D341Med (cell line): ENCODE measurements around the gene CHP1.
"Not testable (repeated sequence)": the region's sequence is repeated elsewhere in the genome, so short reads cannot be mapped to it uniquely, and the experiment has no call there.

Experiments used
- DNase-seq: peaks from one replicate; pipeline ENCODE4 v3.0.0; 2012; ENCODE audit warnings: low spot score

Gene CHP1

DNA sequence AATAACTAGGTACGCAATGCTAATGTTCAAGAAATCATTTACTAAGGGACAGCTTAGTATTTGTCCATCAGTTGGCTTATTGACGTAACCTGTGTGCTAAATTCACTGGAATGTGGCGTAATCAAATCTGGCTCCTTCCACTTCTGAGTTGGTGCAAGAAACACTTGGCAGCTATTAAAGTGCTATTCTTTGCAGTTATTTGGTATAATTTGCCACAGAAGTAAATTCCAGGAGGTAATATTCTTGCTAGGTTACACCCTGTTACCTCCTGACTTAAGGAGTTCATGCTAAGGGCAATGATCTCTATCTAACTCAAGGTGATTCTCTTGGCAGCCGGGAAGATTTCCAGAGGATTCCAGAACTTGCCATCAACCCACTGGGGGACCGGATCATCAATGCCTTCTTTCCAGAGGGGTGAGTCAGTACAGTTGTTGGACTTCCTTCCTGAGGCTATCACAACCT lies 25.5 kb downstream of the CHP1 start:
- no peak for DNase-seq

DNA sequence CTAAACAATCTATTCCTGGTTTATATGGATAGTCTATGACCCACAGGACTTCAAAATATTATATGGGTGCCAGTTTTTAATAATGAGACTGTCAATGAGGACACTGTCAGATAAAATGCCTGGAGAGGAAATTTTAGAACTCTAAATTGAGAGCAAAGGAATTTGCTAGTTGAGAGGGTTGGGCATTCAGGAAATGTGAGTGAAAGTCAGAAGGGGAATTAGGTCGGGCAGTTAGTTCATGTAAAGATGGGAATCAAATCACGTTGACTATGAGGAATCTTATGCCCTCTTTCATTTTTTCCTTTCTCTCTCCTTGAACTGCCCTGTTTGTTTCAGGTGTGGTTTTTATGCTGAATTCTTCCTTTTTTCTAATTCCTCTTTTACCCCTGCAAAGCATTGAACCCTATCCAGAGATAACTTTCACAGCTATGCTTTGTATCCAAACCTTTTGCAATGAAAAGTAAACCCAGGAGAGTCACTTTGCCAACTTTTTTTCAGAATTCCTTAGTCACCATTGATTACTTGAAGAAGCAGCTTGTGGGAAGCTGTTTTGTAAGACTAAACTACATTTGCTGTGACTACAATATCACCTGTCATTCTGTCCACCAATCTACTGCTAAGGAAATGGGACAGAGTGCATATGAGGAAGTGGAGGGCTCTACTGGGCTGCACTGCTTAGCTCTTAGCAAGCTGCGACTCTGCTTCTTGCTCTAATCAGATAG lies 27.8 kb downstream of the CHP1 start:
- no peak for DNase-seq

DNA sequence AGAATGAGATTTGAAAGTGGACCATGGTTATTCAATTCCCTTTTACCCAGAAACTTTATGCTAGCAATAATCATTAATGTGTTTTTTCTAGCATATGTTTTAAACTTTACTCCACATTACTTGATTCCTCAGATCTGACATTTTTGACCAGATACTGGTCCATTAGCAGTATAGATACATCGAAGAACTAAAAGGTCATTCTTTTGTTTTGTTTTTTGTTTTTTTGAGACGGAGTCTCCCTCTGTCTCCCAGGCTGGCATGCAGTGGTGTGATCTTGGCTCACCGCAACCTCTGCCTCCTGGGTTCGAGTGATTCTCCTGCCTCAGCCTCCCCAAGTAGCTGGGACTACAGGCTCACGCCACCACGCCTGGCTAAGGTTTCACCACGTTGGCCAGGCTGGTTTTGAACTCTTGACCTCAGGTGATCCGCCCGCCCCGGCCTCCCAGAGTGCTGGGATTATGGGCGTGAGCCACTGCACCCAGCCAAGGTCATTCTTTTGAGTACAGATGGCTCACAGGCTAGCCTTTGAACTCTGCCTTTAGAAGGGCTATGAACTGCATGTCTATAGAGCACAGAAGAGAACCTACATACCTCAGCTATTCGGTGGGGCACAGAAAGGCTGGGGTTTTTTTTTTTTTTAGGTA lies 28.6 kb downstream of the CHP1 start:
- no peak for DNase-seq

DNA sequence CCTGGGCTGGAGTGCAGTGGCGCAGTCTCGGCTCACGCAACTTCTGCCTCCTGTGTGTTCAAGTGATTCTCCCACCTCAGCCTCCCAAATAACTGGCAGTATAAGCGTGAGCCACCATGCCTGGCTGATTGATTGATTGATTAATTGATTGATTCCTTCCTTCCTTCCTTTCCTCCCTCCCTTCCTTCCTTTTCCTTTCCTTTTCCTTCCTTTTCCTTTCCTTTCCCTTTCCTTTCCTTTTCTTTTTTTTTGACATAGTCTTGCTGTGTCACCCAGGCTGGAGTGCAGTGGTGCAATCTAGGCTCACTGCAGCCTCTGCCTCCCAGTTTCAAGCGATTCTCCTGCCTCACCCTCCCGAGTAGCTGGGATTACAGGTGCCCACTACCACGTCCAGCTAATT lies 29.9 kb downstream of the CHP1 start:
- not testable (repeated sequence) for DNase-seq

DNA sequence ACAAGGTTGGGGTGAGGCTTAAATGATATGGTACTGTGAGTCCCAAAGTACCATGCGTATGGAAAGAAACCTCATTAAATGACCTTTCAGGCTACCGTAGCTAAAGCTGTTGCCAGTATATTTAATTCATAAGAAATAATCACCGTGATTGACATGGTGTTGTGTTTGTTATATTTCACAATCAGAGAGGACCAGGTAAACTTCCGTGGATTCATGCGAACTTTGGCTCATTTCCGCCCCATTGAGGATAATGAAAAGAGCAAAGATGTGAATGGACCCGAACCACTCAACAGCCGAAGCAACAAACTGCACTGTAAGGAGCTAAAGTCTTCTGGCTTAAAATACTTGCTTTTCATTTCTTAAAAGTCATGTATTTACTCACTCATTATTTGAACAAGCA lies 31.5 kb downstream of the CHP1 start:
- DNase-seq, result no peak

DNA sequence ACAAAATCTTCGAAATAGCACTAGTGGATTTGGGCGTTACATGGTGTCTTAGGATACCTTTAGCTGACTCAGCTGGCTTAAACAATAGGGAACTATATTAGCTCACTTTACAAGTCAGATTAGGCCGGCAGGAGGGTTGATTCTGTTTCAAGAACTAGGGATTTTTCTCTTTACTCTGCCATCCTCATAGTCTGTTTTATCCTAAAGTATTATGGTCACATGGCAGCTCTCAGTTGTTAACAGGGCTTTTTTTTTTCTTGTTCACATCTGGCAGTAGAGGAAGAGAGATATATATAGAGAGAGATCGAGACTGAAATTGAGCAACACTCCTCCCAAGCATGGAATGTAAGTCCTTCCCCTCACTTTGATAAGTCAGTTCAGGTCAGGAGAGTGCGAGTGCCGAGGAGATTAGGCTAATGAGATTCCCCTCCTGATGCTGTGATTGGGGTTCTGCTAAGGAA lies 32.9 kb downstream of the CHP1 start:
- no peak for DNase-seq

DNA sequence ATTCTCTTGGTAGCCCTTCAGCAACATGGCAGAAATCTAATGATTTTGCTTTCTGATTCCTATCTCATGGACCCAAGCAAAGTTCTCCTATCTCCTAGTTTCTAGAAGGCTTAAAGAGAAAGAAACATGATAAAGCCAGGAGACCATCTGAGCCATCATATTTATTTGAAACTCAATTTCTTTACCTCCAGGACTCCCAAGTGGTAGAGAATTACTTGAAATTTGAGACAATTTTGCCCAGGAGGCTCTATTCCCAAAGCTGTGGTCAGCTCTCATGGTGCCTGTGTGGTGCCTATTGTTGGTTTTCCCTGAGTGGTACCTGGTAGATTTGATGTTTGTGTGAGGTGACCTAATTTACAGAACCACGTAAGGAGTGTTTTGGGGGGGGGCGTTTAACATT lies 38.8 kb downstream of the CHP1 start:
- no peak for DNase-seq

DNA sequence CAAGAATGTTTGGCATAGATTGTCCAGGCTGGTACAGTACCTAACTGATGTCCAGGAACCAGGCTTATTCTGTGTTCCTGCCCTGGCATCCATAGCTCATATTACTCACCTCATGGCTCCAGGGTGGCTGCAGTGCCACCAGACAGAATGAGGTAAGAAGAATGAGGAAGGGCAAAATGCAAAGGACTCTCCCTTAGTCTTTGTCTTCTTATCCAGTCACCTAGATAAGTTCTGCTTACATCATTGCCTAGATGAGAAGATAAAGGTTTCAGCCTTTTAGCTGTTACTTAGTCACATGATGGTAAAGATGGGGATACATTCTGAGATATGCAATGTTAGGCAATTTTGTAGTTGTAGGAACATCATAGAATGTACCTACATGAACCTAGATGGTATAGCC lies 45.8 kb downstream of the CHP1 start:
- DNase-seq, result no peak

DNA sequence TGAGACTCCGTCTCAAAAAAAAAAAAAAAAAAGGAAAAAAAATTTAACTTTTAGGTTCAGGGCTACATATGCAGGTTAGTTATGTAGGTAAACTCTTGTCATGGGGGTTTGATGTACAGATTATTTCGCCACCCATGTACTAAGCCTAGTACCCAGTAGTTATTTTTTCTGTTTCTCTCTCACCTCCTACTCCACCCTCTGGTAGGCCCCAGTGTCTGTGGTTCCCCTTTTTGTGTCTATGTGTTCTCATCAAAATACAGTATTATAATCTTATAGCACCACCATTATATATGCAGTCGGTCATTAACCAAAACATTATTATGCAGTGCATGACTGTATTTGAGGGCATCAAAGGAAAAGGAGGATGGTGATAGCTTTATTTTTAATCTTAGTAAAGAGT lies 47.3 kb downstream of the CHP1 start:
- no peak for DNase-seq

DNA sequence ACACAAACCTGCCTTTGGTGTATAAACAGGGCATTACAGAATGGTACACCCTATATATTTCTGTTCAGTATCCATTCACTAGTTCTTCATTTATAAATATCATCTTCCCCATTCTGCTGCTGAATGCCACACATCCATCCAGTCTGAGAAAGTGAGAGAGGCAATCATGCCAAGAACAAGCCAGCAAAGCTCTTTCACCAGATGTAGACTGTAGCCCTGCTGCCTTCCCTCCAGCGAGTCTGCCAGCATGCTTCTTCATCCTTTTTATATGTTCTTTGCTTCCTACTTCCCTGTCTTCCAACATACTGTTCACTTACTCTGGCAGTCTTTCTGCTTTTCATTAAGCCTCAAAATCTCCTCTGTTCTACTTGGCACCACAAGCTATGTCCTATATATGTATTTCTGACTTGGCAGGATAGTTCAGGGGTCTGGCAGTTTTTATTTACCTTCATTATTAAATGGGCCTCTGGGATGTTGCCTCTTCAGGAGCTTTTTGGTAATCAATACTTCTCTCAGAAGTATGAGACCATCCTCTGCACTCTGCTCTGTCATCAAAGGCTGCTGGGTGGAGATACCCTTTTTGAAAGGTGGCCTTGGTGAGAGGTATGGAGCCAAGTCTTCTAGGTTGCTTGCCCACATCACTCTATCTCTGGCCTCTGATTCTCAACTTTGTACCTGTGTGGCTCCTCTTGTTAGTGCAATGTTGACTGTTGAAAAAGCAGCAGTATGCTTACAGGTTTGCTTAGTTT lies 48.6 kb downstream of the CHP1 start:
- no peak for DNase-seq

DNA sequence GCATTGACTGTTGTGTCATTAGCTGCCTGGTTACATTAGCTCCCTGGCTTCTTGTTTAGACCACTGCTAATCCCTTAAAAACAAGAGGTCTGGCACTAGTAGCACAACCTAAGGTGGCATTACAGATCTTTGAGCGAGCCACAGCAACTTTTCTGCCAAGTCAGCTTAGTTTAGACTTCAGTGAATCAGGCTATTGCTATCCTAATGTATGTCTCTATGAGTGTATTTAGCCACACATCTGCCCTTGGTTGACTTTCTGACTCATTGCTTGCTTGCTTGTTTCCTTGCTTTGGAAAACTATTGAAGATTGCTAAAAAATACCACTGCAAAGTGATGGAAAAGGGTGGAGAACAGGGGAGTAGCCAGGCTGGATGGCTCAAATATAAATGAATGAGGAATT lies 50.2 kb downstream of the CHP1 start:
- DNase-seq, result no peak

DNA sequence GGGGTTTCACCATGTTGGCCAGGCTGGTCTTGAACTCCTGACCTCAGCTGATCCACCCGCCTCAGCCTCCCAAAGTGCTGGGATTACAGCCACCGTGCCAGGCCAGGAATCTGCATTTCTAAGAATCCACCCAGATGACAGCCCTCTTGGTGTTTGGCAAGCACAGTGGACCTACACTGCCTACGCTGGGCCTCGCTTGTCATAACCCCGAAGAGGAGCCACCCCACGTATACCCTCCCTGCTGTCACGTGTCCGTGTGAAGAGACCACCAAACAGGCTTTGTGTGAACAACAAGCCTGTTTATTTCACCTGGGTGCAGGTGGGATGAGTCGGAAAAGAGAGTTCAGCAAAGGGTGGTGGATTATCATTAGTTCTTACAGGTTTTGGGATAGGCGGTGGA lies 51.4 kb downstream of the CHP1 start:
- not testable (repeated sequence) for DNase-seq

DNA sequence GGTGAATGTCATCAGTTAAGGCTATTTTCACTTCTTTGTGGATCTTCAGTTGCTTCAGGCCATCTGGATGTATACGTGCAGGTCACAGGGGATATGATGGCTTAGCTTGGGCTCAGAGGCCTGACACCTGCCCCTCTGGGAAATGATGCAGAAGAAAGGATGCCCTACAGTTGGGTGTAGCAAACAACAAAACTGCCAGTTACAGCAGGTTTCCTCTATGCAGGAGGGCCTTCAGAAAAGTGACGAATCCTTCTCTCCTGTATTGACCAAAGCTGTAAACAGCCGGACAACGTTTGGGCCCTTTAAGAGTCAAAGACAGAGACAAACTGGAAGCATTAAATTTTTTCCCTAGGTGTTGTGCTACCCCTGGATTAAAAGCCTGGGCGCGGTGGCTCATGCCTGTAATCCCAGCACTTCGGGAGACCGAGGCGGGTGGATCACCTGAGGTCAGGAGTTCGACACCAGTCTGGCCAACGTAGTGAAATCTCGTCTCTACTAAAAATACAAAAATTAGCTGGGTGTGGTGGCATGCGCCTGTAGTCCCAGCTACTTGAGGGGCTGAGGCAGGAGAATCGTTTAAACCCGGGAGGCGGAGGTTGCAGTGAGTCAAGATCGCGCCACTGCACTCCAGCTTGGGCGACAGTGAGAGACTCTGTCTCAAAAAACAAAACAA lies 52.0 kb downstream of the CHP1 start:
- DNase-seq, result not testable (repeated sequence)

DNA sequence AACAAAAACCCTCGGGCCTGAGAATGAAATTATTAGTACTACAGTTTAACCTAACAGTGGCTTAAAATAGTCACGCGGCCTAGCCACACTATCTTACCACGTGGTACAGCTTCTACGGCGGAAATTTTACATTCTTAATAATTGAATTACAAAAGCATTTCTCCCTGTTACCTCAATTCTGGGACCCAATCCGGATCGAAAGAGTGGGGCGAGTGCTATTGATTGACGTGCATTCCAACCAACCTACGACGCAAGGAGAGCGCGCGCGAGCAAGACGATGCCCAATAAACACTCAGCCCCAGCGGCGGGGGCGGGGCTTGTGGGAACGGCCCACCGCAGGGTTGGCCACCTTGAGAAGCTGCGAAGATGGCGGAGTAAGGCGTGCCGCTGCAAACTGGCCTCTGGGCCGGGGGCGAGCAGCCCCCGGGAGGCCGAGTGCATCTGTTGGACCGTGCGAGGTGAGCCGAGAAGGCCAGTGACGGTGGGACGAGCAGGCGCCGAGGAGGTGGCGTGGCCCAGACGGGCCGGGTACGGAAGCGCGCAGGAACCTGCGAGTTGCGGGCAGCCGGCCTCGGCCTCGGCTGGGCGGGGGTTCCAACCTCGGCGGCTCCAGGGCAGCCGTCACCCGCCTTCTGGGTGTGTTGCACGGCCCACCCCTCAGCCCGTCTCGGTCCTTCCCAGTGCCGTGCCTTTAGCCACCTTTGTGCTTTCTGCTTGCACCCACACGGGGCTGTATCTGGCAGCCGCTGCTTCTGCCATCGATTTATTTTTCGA lies 52.8 kb downstream of the CHP1 start:
- peak; percentile 99 for DNase-seq

DNA sequence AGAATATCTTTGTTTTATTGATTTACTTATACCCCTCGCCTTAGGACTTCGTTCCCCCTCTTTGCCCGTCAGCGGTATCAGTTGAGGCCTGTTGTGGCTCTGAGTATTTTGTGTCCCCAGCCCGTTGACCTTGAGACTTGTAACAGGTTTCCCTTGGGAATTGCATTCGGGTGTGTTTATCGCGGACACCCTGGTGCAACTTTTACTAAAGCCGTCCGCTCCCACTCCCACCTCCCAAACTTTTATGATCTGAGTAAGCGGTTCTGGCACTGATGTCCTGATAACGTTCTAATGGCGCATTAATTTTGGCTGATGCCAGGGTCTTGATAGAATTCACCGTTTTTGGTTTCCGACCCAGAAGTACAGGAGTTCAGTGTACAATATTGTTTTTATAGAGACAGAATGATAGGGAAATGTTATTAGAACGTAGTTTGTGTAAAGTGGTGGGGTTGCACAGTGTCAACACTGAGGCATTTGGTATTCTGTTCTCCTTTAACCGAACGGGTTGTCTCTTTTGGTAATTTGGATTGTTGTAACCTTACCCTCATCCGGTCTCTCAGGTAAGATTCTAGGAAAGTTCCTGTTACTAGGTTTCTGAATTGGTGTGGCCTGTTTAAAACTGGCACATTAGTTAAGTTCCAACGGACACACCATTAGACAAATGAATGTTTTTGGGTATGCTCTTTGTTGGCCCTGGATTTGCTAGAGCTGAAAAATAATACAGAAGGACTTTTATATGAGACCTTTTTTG lies 53.5 kb downstream of the CHP1 start:
- DNase-seq, result peak; percentile 34

DNA sequence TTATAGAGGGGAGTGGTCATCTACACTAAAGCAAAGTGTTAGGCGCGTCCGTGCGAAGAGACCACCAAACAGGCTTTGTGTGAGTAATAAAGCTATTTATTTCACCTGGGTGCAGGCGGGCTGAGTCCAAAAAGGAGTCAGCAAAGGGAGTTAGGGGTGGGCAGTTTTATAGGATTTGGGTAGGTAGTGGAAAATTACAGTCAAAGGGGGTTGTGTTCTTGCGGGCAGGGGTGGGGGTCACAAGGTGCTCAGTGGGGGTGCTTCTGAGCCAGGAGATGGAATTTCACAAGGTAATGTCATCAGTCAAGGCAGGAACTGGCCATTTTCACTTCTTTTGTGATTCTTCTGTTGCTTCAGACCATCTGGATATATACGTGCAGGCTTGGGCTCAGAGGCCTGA lies 54.2 kb downstream of the CHP1 start:
- DNase-seq, result no peak

DNA sequence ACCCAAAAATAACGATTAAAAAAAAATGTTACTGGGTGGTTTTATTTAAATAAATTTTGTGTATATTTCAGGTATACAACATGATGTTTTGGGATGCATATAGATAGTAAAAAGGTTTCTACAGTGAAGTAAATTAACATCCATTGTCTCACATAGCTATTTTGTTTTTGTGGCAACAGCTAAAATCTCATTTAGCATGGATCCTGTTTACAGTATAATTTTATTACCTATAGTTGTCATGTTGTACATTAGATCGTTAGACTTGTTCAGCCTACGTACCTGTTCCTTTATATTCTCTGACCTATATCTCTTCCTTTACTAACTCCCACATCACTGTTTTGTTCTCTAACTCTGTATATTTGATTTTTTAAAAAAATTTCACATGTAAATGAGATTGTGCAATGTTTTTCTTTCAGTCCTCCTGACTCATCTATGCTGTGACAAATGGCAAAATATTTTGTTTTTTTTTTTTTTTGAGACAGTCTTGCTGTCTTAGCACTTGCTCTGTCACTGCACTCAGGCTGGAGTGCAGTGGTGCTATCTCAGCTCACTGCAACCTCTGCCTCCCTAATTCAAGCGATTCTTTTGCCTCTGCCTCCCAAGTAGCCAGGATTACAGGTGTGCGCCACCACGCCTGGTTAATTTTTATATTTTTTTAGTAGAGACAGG lies 55.7 kb downstream of the CHP1 start:
- no peak for DNase-seq

DNA sequence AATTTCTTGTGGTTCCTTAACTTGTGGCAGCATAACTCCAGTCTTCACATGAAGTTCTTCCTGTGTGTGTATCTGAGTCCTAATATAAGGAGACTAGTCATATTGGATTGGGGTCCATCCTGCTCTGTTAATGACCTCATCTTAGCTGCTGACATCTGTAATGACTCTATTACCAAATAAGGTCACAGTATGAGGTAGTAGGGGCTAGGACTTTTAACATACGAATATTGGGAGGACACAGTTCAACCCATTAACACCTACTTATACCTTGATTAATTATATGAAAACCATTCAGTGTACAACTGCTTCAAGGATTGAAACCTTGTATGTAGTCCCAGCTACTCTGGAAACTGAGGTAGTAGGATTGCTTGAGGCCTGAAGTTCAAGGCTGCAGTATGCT lies 57.4 kb downstream of the CHP1 start:
- DNase-seq, result no peak

DNA sequence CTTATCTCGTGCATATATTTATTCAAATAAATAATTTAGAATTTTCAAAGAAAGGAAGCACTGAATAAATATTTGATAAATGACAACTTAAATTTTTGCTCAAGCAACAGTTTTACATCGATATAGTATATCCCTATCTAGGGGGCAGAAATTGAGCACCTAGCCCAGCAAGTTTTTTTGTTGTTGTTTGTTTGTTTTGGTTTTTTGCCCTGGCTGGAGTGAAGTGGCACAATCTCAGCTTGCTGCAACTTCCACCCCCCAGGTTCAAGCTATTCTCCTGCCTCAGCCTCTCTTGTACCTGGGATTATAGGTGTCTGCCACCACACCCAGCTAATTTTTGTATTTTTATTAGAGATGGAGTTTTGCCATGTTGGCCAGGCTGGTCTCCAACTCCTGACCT lies 58.9 kb downstream of the CHP1 start:
- no peak for DNase-seq

DNA sequence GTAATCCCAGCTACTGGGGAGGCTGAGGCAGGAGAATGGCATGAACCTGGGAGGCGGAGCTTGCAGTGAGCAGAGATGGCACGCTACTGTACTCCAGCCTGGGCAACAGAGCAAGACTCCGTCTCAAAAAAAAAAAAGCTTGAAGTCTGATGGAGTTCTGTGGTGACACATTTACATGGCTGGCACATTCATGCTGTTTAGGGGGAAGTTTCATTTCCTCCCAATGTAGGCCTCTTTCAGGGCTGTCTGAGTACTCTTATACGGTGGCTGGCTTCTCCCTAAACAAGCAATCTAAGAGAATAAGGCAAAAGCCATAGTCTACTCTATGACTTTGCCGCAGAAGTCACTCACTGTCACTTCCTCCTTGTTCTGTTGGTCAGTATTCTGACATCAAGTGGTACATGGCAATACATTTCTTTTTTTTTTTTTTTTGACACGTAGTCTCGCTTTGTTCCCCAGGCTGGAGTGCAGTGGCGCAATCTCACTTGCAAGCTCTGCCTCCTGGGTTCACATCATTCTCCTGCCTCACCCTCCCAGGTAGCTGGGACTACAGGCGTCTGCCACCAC lies 60.1 kb downstream of the CHP1 start:
- no peak for DNase-seq
